Measurements from ENCODE around the gene ALOX12B.

DNA sequence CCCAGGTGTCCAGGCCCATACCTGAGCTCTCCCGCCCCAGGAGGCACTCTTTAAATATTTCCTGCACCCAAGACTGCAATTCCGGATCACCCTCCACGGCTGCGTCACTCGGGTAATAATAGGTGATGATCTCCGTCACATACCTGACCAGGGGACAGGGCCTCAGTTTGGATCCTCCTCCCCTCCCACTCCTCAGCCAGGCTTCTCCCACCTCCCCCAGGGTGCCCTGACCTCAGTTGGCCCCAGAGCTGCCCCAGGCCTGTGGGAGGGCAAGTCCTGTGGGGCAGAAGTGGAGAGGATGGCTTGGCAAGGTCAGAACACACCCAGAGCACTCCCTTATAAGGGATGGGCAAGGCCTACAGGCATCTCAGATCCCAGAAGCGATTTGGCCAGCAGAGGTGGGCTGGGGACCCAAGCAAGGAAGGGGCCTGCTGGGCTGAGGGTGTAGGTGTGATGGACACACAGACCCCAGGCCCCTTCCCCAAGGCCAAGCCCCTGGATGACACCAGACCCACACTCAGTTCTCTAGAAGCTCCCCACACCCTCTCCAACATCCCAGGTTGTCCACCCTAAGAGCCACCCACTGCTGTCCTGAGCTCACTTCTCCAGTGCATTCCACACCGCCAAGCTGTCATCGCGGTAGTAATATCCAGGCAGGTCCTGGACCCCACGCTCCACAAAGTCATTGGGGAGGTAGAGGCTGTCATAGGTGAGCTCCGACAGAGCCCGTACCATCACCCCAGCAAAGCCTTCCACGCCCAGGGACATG is 11.8 kb downstream of the ALOX12B start:
- no peak for TF ChIP-seq POLR2A (IDR thresholded peaks at IDR 0.05; ENCODE audit: low read length)
- no peak for TF ChIP-seq GATA1 (IDR thresholded peaks at IDR 0.05; ENCODE audit: low read depth, low read length)

Measured in erythroblast (primary cell).